WTC11 (cell line): ENCODE measurements around the gene ATXN10. TPM values are rescaled to one million over a fixed set of nuclear protein-coding genes. Genes with fewer than 3 reads are reported as not detected.

Experiments used
- ATAC-seq: fragments of 200-7000 bp; cut with Tn5 transposase; 2 replicates; pipeline ENCODE4 v1.10.0; 2021; ENCODE audit warnings: mild to moderate bottlenecking, moderate library complexity
- CTCF ChIA-PET: fragments of 300-600 bp; sonication (Branson Sonifier 250); formaldehyde crosslinking; loops from one replicate; lab custom pipeline; 2021; ENCODE audit warnings: antibody characterized with exemption; lab: Charles Lee
- POLR2A ChIA-PET: fragments of 350-600 bp; sonication (Branson Sonifier 250); formaldehyde crosslinking; loops from one replicate; lab custom pipeline; 2021; ENCODE audit warnings: antibody characterized with exemption; lab: Charles Lee
- DNase-seq: peaks from one replicate; pipeline ENCODE4 v3.0.0; 2021; ENCODE audit warnings: low spot score
- H3K27ac Mint-ChIP-seq: 2 replicates; pipeline ENCODE4 v1.8.0; 2021; ENCODE audit warnings: mixed read lengths
- H3K27me3 Mint-ChIP-seq: 2 replicates; pipeline ENCODE4 v1.8.0; 2021; ENCODE audit warnings: low read depth, mild to moderate bottlenecking, moderate library complexity, mixed read lengths
- H3K36me3 Mint-ChIP-seq: 2 replicates; pipeline ENCODE4 v1.8.0; 2021; ENCODE audit warnings: mixed read lengths
- H3K4me1 Mint-ChIP-seq: 2 replicates; pipeline ENCODE4 v1.8.0; 2022; ENCODE audit warnings: mixed read lengths
- H3K4me3 Mint-ChIP-seq: 2 replicates; pipeline ENCODE4 v1.8.0; 2021; ENCODE audit warnings: mild to moderate bottlenecking, moderate library complexity, mixed read lengths
- H3K9me3 Mint-ChIP-seq: 2 replicates; pipeline ENCODE4 v1.8.0; 2021; ENCODE audit warnings: mixed read lengths
- AFF4 ChIP-seq: sonication (generic); formaldehyde crosslinking; IDR thresholded peaks from 2 replicates; pipeline ENCODE4 v1.8.1; 2023; ENCODE audit warnings: mild to moderate bottlenecking, missing genetic modification reagents, borderline replicate concordance
- ATF3 ChIP-seq: sonication (generic); formaldehyde crosslinking; conservative IDR thresholded peaks from 2 replicates; pipeline ENCODE4 v1.8.1; 2022; ENCODE audit warnings: mild to moderate bottlenecking, missing genetic modification reagents
- CBFB ChIP-seq: sonication (generic); formaldehyde crosslinking; IDR thresholded peaks from 2 replicates; pipeline ENCODE4 v1.8.1; 2022; ENCODE audit warnings: mild to moderate bottlenecking, low read depth, missing genetic modification reagents
- ERG ChIP-seq: fragments of 250-450 bp; sonication (Bioruptor Pico); IDR thresholded peaks from 2 replicates; pipeline ENCODE4 v1.8.0; 2021; ENCODE audit warnings: mild to moderate bottlenecking
- GABPB1 ChIP-seq: sonication (generic); formaldehyde crosslinking; IDR thresholded peaks from 2 replicates; pipeline ENCODE4 v1.8.1; 2023; ENCODE audit warnings: mild to moderate bottlenecking, missing genetic modification reagents
- HMGXB4 ChIP-seq: sonication (generic); formaldehyde crosslinking; IDR thresholded peaks from 2 replicates; pipeline ENCODE4 v1.8.1; 2023; ENCODE audit warnings: mild to moderate bottlenecking, moderate library complexity, missing genetic modification reagents
- IRF2 ChIP-seq: sonication (generic); formaldehyde crosslinking; IDR thresholded peaks from 2 replicates; pipeline ENCODE4 v1.8.0; 2022; ENCODE audit warnings: low read depth, missing genetic modification reagents, borderline replicate concordance
- JUN ChIP-seq: sonication (generic); formaldehyde crosslinking; IDR thresholded peaks from 2 replicates; pipeline ENCODE4 v1.8.0; 2023; ENCODE audit warnings: mild to moderate bottlenecking, missing genetic modification reagents
- MYBL2 ChIP-seq: sonication (generic); formaldehyde crosslinking; IDR thresholded peaks from 2 replicates; pipeline ENCODE4 v1.8.1; 2023; ENCODE audit warnings: mild to moderate bottlenecking, moderate library complexity, missing genetic modification reagents
- NFATC4 ChIP-seq: fragments of 250-450 bp; sonication (Bioruptor Pico); IDR thresholded peaks from 2 replicates; pipeline ENCODE4 v1.9.0; 2021; ENCODE audit warnings: mild to moderate bottlenecking
- NFYB ChIP-seq: sonication (generic); formaldehyde crosslinking; conservative IDR thresholded peaks from 2 replicates; pipeline ENCODE4 v1.8.0; 2022; ENCODE audit warnings: low read depth, missing genetic modification reagents
- NR3C1 ChIP-seq: sonication (generic); formaldehyde crosslinking; conservative IDR thresholded peaks from 2 replicates; pipeline ENCODE4 v1.8.1; 2023; ENCODE audit warnings: low read depth, mild to moderate bottlenecking, missing genetic modification reagents
- PREB ChIP-seq: sonication (generic); formaldehyde crosslinking; IDR thresholded peaks from 2 replicates; pipeline ENCODE4 v1.8.1; 2022; ENCODE audit warnings: mild to moderate bottlenecking, missing genetic modification reagents, moderate library complexity, borderline replicate concordance
- RORB ChIP-seq: fragments of 250-450 bp; sonication (Bioruptor Pico); IDR thresholded peaks from 2 replicates; pipeline ENCODE4 v1.9.0; 2021; ENCODE audit warnings: mild to moderate bottlenecking
- USF2 ChIP-seq: sonication (generic); formaldehyde crosslinking; IDR thresholded peaks from 2 replicates; pipeline ENCODE4 v1.8.1; 2023; ENCODE audit warnings: mild to moderate bottlenecking, missing genetic modification reagents, moderate library complexity
- ZNF425 ChIP-seq: fragments of 250-450 bp; sonication (Bioruptor Pico); conservative IDR thresholded peaks from 2 replicates; pipeline ENCODE4 v1.9.0; 2021; ENCODE audit warnings: mild to moderate bottlenecking
- total RNA-seq: library from RNA; stranded (reverse); gene quantifications from 3 replicates; pipeline ENCODE4 v1.2.3, GENCODE V29; 2021

Gene ATXN10
- total RNA-seq, 1 experiment from 2014 or later: 185 TPM

GRCh38 chr22:45880716-45881523, 209.3 kb downstream of the ATXN10 start:
- no peaks in the 10 kb centered on the region for H3K36me3 Mint-ChIP-seq
- POLR2A ChIA-PET: no interaction called here
- no peak overlapping the region for H3K27ac Mint-ChIP-seq
- peak; percentile 14; the same call in 1 of the 2 replicates for ATAC-seq
- peak overlapping the region; percentile 55 for H3K4me3 Mint-ChIP-seq
- CTCF ChIA-PET: interaction anchor here (0.6 to 1.5 kb wide), 3 partner anchors 14 to 17 kb away, joined by 3 to 6 read pairs (median 5); no protein-coding TSS in a partner anchor
- DNase-seq: peak; percentile 23
- peaks cover 24% of the 10 kb centered on the region for H3K4me1 Mint-ChIP-seq
- H3K27me3 Mint-ChIP-seq: peaks cover 55% of the 10 kb centered on the region
- no peaks in the 10 kb centered on the region for H3K9me3 Mint-ChIP-seq
- TF ChIP-seq ZNF425: no peak
- no peak for TF ChIP-seq CBFB (CRISPR knock-in tag)
- TF ChIP-seq USF2 (CRISPR knock-in tag): no peak
- no peak for TF ChIP-seq HMGXB4 (CRISPR knock-in tag)
- TF ChIP-seq NR3C1 (CRISPR knock-in tag): no peak
- TF ChIP-seq RORB: no peak
- no peak for TF ChIP-seq IRF2 (CRISPR knock-in tag)
- no peak for TF ChIP-seq PREB
- TF ChIP-seq ATF3 (CRISPR knock-in tag): no peak
- no peak for TF ChIP-seq MYBL2 (CRISPR knock-in tag)
- TF ChIP-seq AFF4: no peak
- no peak for TF ChIP-seq JUN (CRISPR knock-in tag)
- no peak for TF ChIP-seq NFATC4
- no peak for TF ChIP-seq NFYB (CRISPR knock-in tag)
- no peak for TF ChIP-seq ERG (CRISPR knock-in tag)
- TF ChIP-seq GABPB1 (CRISPR knock-in tag): no peak
